K562 (cell line): Measurements from ENCODE around the gene NYNRIN.

Source experiments
- CHD2 ChIP-seq: IDR thresholded peaks from 2 replicates; pipeline ENCODE4 v1.6.1; 2011; ENCODE audit warnings: low read depth, low read length
- EZH2 ChIP-seq: IDR thresholded peaks from 2 replicates; pipeline ENCODE4 v1.6.1; 2012; ENCODE audit warnings: low read depth, mild to moderate bottlenecking, inconsistent platforms, low read length, borderline replicate concordance
- FUS ChIP-seq: fragments of 200-400 bp; formaldehyde crosslinking; optimal IDR thresholded peaks from 2 replicates; pipeline ENCODE3; 2017; ENCODE audit warnings: low read depth, low read length
- MYNN ChIP-seq, 2 experiments: sonication (generic); formaldehyde crosslinking in 1 of 2; IDR thresholded peaks; 2 replicates each; pipeline versions ENCODE4 v1.5.0 to v1.6.1; 2016 to 2020; ENCODE audit warnings: antibody characterized with exemption in 1 of 2, missing genetic modification reagents in 1 of 2
- NR2C2 ChIP-seq, 2 experiments: fragments of 200-800 bp in 1 of 2; sonication (Bioruptor generic) in 1 of 2; sonication (generic) in 1 of 2; formaldehyde crosslinking in 1 of 2; IDR thresholded peaks; 2 replicates each; pipeline versions ENCODE4 v1.6.1 to v1.8.0; 2016 to 2022; ENCODE audit warnings: mild to moderate bottlenecking in 1 of 2, missing compliant biosample characterization in 1 of 2, missing genetic modification characterization in 1 of 2, missing genetic modification reagents in 1 of 2
- SUPT5H ChIP-seq: fragments of 450-650 bp; IDR thresholded peaks from 2 replicates; pipeline ENCODE4 v1.6.1; 2016
- VEZF1 ChIP-seq: fragments of 200-800 bp; sonication (Bioruptor generic); IDR thresholded peaks from 2 replicates; pipeline ENCODE4 v1.6.1; 2017; ENCODE audit warnings: missing genetic modification characterization, missing compliant biosample characterization
- TF ChIP-seq, protein P1 (sequence below): sonication (generic); formaldehyde crosslinking; IDR thresholded peaks from 2 replicates; pipeline ENCODE4 v1.8.1; 2023; ENCODE audit warnings: mild to moderate bottlenecking, missing genetic modification reagents
- TF ChIP-seq, protein P2 (sequence below): sonication (generic); formaldehyde crosslinking; IDR thresholded peaks from 2 replicates; pipeline ENCODE4 v1.8.1; 2022; ENCODE audit warnings: missing genetic modification reagents
- TF ChIP-seq, protein P3 (sequence below): sonication (generic); formaldehyde crosslinking; IDR thresholded peaks from 2 replicates; pipeline ENCODE4 v1.8.0; 2022; ENCODE audit warnings: missing genetic modification reagents, mild to moderate bottlenecking, borderline replicate concordance

DNA sequence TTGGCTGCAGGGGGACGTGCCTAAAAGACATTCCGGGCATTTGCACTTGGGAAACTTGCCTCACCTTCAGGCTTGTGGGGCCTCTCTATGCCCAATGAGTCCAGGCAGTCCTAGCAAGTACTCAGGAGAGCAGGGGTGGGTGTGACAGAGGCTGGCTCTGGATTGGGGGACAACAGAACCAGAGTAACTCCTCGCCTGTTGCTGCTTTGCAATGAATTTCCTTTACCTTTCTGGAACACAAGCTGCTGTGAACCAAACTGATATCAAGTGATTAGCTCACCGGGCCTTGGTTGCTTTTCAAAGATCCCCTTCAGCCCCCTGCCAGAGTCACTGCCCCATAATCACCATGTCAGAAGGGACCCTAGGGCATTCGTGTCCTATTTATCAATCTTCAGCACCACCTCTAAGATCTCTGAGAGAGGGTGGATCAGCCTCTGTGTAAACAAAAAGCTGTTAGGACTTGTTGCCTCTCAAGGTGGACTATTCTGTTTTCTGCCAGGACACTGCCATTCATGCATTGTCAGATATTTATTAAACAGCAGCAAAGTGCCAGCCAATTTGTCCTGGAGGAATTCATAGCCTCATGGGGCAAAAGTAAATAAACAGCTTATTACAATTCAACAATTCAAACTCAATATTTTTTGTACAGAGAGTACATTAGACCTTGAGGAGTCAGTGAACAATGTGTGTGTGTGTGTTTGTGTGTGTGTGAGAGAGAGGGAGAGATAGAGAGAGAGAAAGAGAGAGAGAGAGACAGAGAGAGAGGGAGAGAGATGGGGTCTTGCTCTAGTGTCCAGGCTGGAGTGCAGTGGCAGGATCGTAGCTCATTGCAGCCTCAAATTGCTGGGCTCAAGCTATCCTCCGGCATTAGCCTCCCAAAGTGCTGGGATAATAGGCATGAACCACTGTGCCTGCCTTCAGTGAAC is 19.6 kb upstream of the NYNRIN start:
- TF ChIP-seq VEZF1 (no peak), MYNN (IDR thresholded peaks at IDR 0.05) (no peak), MYNN (CRISPR knock-in tag; IDR thresholded peaks at IDR 0.05) (no peak), FUS (no peak), CHD2 (no peak), SUPT5H (no peak), NR2C2 (CRISPR knock-in tag; IDR thresholded peaks at IDR 0.05) (no peak), NR2C2 (tag; IDR thresholded peaks at IDR 0.05) (no peak), EZH2 (no peak)
- TF ChIP-seq, protein P1, sequence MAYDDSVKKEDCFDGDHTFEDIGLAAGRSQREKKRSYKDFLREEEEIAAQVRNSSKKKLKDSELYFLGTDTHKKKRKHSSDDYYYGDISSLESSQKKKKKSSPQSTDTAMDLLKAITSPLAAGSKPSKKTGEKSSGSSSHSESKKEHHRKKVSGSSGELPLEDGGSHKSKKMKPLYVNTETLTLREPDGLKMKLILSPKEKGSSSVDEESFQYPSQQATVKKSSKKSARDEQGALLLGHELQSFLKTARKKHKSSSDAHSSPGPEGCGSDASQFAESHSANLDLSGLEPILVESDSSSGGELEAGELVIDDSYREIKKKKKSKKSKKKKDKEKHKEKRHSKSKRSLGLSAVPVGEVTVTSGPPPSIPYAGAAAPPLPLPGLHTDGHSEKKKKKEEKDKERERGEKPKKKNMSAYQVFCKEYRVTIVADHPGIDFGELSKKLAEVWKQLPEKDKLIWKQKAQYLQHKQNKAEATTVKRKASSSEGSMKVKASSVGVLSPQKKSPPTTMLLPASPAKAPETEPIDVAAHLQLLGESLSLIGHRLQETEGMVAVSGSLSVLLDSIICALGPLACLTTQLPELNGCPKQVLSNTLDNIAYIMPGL, result no peak
- TF ChIP-seq, protein P2, sequence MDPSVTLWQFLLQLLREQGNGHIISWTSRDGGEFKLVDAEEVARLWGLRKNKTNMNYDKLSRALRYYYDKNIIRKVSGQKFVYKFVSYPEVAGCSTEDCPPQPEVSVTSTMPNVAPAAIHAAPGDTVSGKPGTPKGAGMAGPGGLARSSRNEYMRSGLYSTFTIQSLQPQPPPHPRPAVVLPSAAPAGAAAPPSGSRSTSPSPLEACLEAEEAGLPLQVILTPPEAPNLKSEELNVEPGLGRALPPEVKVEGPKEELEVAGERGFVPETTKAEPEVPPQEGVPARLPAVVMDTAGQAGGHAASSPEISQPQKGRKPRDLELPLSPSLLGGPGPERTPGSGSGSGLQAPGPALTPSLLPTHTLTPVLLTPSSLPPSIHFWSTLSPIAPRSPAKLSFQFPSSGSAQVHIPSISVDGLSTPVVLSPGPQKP (CRISPR knock-in tag), result no peak
- TF ChIP-seq, protein P3, sequence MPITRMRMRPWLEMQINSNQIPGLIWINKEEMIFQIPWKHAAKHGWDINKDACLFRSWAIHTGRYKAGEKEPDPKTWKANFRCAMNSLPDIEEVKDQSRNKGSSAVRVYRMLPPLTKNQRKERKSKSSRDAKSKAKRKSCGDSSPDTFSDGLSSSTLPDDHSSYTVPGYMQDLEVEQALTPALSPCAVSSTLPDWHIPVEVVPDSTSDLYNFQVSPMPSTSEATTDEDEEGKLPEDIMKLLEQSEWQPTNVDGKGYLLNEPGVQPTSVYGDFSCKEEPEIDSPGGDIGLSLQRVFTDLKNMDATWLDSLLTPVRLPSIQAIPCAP (CRISPR knock-in tag), result no peak
